K562 (cell line): ENCODE results near the gene PINK1. TPM values are rescaled to one million over a fixed set of nuclear protein-coding genes. Genes with fewer than 3 reads are reported as not detected.

Source experiments
- ATF6 ChIP-seq: sonication (generic); formaldehyde crosslinking; IDR thresholded peaks from 2 replicates; pipeline ENCODE4 v1.4.0; 2020; ENCODE audit warnings: mild to moderate bottlenecking, missing genetic modification reagents
- CBX1 ChIP-seq: sonication (generic); IDR thresholded peaks from 2 replicates; pipeline ENCODE4 v1.6.1; 2016; ENCODE audit warnings: antibody characterized with exemption, low read depth, mild to moderate bottlenecking
- CBX8 ChIP-seq: fragments of 200-600 bp; sonication (generic); IDR thresholded peaks from 2 replicates; pipeline ENCODE4 v1.6.1; 2012; ENCODE audit warnings: borderline replicate concordance, mixed run types, low read depth, mild to moderate bottlenecking, moderate library complexity, mixed read lengths, low read length, control low read depth, inconsistent platforms; ENCODE audit not compliant: poor library complexity, severe bottlenecking; ENCODE audit errors: extremely low read depth
- CREM ChIP-seq: IDR thresholded peaks from 2 replicates; pipeline ENCODE4 v1.6.1; 2014; ENCODE audit warnings: antibody characterized with exemption, low read depth
- DNMT1 ChIP-seq: fragments of 450-650 bp; IDR thresholded peaks from 2 replicates; pipeline ENCODE4 v1.6.1; 2016; ENCODE audit warnings: antibody characterized with exemption, mild to moderate bottlenecking
- ETS2 ChIP-seq: IDR thresholded peaks from 2 replicates; pipeline ENCODE4 v1.6.1; 2016; ENCODE audit warnings: borderline replicate concordance, missing genetic modification characterization, mild to moderate bottlenecking, moderate library complexity, missing compliant biosample characterization; ENCODE audit not compliant: poor library complexity, severe bottlenecking
- FOXK1 ChIP-seq: sonication (generic); formaldehyde crosslinking; IDR thresholded peaks from 2 replicates; pipeline ENCODE4 v1.8.0; 2022; ENCODE audit warnings: missing genetic modification reagents, mild to moderate bottlenecking, borderline replicate concordance
- KAT8 ChIP-seq: fragments of 450-650 bp; IDR thresholded peaks from 2 replicates; pipeline ENCODE4 v1.6.1; 2016; ENCODE audit warnings: low read depth, mild to moderate bottlenecking
- OTX1 ChIP-seq: fragments of 450-650 bp; formaldehyde crosslinking; IDR thresholded peaks from 2 replicates; pipeline ENCODE4 v1.4.0; 2022; ENCODE audit warnings: mild to moderate bottlenecking
- PHF21A ChIP-seq: fragments of 450-650 bp; IDR thresholded peaks from 2 replicates; pipeline ENCODE4 v1.6.1; 2017; ENCODE audit warnings: low read depth, borderline replicate concordance
- POLR2G ChIP-seq: fragments of 200-400 bp; formaldehyde crosslinking; IDR thresholded peaks from 2 replicates; pipeline ENCODE4 v1.6.1; 2017; ENCODE audit warnings: low read depth, mild to moderate bottlenecking, antibody characterized with exemption, low read length, moderate library complexity
- PTBP1 ChIP-seq: fragments of 200-400 bp; formaldehyde crosslinking; IDR thresholded peaks from 2 replicates; pipeline ENCODE4 v1.6.1; 2017; ENCODE audit warnings: low read depth, low read length
- TCF7 ChIP-seq: sonication (generic); IDR thresholded peaks from 2 replicates; pipeline ENCODE4 v1.6.1; 2016; ENCODE audit warnings: antibody characterized with exemption, borderline replicate concordance
- THRAP3 ChIP-seq: fragments of 450-650 bp; IDR thresholded peaks from 2 replicates; pipeline ENCODE4 v1.6.1; 2016; ENCODE audit warnings: mild to moderate bottlenecking, inconsistent platforms, borderline replicate concordance
- TRIM28 ChIP-seq: fragments of 450-650 bp; IDR thresholded peaks from 2 replicates; pipeline ENCODE4 v1.6.1; 2017
- ZNF3 ChIP-seq: fragments of 250-450 bp; sonication (Bioruptor Pico); IDR thresholded peaks from 2 replicates; pipeline ENCODE4 v1.5.0; 2021; ENCODE audit warnings: mild to moderate bottlenecking, moderate library complexity
- ZNF696 ChIP-seq: fragments of 250-450 bp; sonication (Bioruptor Pico); conservative IDR thresholded peaks from 2 replicates; pipeline ENCODE4 v1.4.0; 2020; ENCODE audit warnings: mild to moderate bottlenecking, moderate library complexity
- ZNF79 ChIP-seq: fragments of 250-450 bp; sonication (Bioruptor Pico); IDR thresholded peaks from 2 replicates; pipeline ENCODE4 v1.4.0; 2020; ENCODE audit warnings: low read depth, mild to moderate bottlenecking, moderate library complexity
- polyA plus RNA-seq, 8 experiments: library from polyadenylated mRNA; depleted of rRNA in 4 of 8; stranded (reverse) in 5 of 8; unstranded in 3 of 8; fragments of >200 nt; fragmentation: Nextera tagmentation in 2 of 8; fragmentation: Illumina TruSeq in 1 of 8; extraction: Ambion mirVana in 2 of 8; extraction: Trizol in 1 of 8; gene quantifications; 2 replicates each; pipeline versions ENCODE4 v1.2.1 to v1.2.3, GENCODE V29; 2011 to 2014; ENCODE audit warnings: inconsistent platforms in 1 of 8, missing spikeins in 1 of 8
- total RNA-seq, 7 experiments: library from RNA; depleted of rRNA in 6 of 7; stranded (reverse); fragments of >200 nt in 6 of 7; fragmentation: Illumina TruSeq in 2 of 7; extraction: Trizol in 2 of 7; gene quantifications; 2 replicates each; pipeline versions ENCODE4 v1.2.1 to v1.2.3, GENCODE V29; 2011 to 2021; ENCODE audit warnings: low replicate concordance in 1 of 7

The PINK1 gene
- total and polyA plus RNA-seq, 9 of the 15 experiments (the other 6 are each of a cell fraction or from before 2014, with no cell fraction given): 1.5 to 11.3 (median 6.8) TPM

GRCh38 chr1:20633190-20634064 is at the start of gene PINK1 (continued):
- TF ChIP-seq CBX8: no peak
- TF ChIP-seq PHF21A: no peak
- TF ChIP-seq ETS2 (tag): peak; percentile 17
- no peak for TF ChIP-seq THRAP3
- no peak for TF ChIP-seq FOXK1
- no peak for TF ChIP-seq OTX1
- no peak for TF ChIP-seq ZNF3 (CRISPR knock-in tag)
- TF ChIP-seq ZNF79: no peak
- TF ChIP-seq CBX1: peak; percentile 70
- peak; percentile 69; the same call in 1 of the 2 replicates for TF ChIP-seq CREM
- TF ChIP-seq ATF6 (CRISPR knock-in tag): no peak; the same call in 1 of the 2 replicates
- no peak for TF ChIP-seq DNMT1
- TF ChIP-seq PTBP1: no peak
- TF ChIP-seq TRIM28: no peak
- TF ChIP-seq TCF7: no peak
- peak; percentile 79 for TF ChIP-seq POLR2G
- TF ChIP-seq KAT8: no peak
- no peak for TF ChIP-seq ZNF696 (CRISPR knock-in tag)
